Activated T-helper 2 cell treated with anti-CD3 and anti-CD28 coated beads, Interferon-gamma antibody, Interleukin-2, Interleukin-4, amounts not matched to agents 10 μg/mL and 5 μg/mL and 100 μg/mL, durations not matched to agents 14 hours and 24 hours and 36 hours (primary cell): Measurements from ENCODE around the gene TSPEAR. TPM values are rescaled to one million over a fixed set of nuclear protein-coding genes. Genes with fewer than 3 reads are reported as not detected.

ENCODE experiments used
- DNase-seq: peaks from one replicate; pipeline ENCODE4 v3.0.0; 2021; ENCODE audit warnings: low spot score
- H3K27ac Mint-ChIP-seq: one replicate; pipeline ENCODE4 v1.8.0; 2021; ENCODE audit warnings: mixed read lengths
- H3K27me3 Mint-ChIP-seq: one replicate; pipeline ENCODE4 v1.8.0; 2021; ENCODE audit warnings: low read depth, mixed read lengths
- H3K36me3 Mint-ChIP-seq: one replicate; pipeline ENCODE4 v1.8.0; 2021; ENCODE audit warnings: low read depth, mixed read lengths
- H3K4me1 Mint-ChIP-seq: one replicate; pipeline ENCODE4 v1.8.0; 2021; ENCODE audit warnings: low read depth, mixed read lengths
- H3K4me3 Mint-ChIP-seq: one replicate; pipeline ENCODE4 v1.8.0; 2021; ENCODE audit warnings: low read depth, mild to moderate bottlenecking, moderate library complexity, mixed read lengths
- H3K9me3 Mint-ChIP-seq: one replicate; pipeline ENCODE4 v1.8.0; 2021; ENCODE audit warnings: mixed read lengths
- intact Hi-C: fragments of 100-400 bp; cut with micrococcal nuclease; formaldehyde crosslinking; loops from one replicate; pipeline ENCODE4 v1.15.1; 2023
- total RNA-seq: library from RNA; stranded (reverse); gene quantifications from 2 replicates; pipeline ENCODE4 v1.2.3, GENCODE V29; 2022

TSPEAR gene
- not detected in 2 replicates for total RNA-seq

- intact Hi-C loops = no loop called here
- Mint-ChIP-seq H3K27me3 (peaks cover 81% of the 10 kb centered on the region), H3K4me1 (peaks cover 2% of the 10 kb centered on the region), H3K27ac (no peak within 1 kb of the TSS), H3K36me3 (no peaks in the 10 kb centered on the region), H3K4me3 (no peak within 1 kb of the TSS), H3K9me3 (no peaks in the 10 kb centered on the region)
- DNase-seq = no peak
Measured at GRCh38 chr21:44711327-44712202, at the start of gene TSPEAR. TSS of gene TSPEAR (minus strand) at chr21:44711572. CDS start at chr21:44711514, 58 bp downstream.

GRCh38 chr21:44760376-44760775 lies 49.0 kb upstream of the TSPEAR start:
- Mint-ChIP-seq H3K9me3 (no peaks in the 10 kb centered on the region), H3K36me3 (no peaks in the 10 kb centered on the region), H3K4me1 (peaks cover 5% of the 10 kb centered on the region), H3K27ac (no peak overlapping the region), H3K27me3 (no peaks in the 10 kb centered on the region), H3K4me3 (no peak overlapping the region)
- intact Hi-C loops = no loop called here
- no peak for DNase-seq

GRCh38 chr21:44759628-44760285 lies 48.4 kb upstream of the TSPEAR start:
- intact Hi-C loops = no loop called here
- Mint-ChIP-seq H3K27me3 (no peaks in the 10 kb centered on the region), H3K4me1 (no peaks in the 10 kb centered on the region), H3K27ac (no peak overlapping the region), H3K9me3 (no peaks in the 10 kb centered on the region), H3K4me3 (no peak overlapping the region), H3K36me3 (no peaks in the 10 kb centered on the region)
- DNase-seq = no peak

GRCh38 chr21:44758781-44759627 lies 47.6 kb upstream of the TSPEAR start:
- H3K27me3 Mint-ChIP-seq = no peaks in the 10 kb centered on the region
- intact Hi-C loops = no loop called here
- no peaks in the 10 kb centered on the region for H3K36me3 Mint-ChIP-seq
- H3K4me1 Mint-ChIP-seq = no peaks in the 10 kb centered on the region
- no peak overlapping the region for H3K27ac Mint-ChIP-seq
- no peak for DNase-seq
- no peak overlapping the region for H3K4me3 Mint-ChIP-seq
- H3K9me3 Mint-ChIP-seq = no peaks in the 10 kb centered on the region

- Mint-ChIP-seq H3K4me1 (no peaks in the 10 kb centered on the region), H3K27me3 (no peaks in the 10 kb centered on the region), H3K36me3 (no peaks in the 10 kb centered on the region), H3K9me3 (no peaks in the 10 kb centered on the region), H3K27ac (no peak overlapping the region), H3K4me3 (no peak overlapping the region)
- no peak for DNase-seq
- intact Hi-C loops = no loop called here
Measured at GRCh38 chr21:44758141-44758561, 46.8 kb upstream of the TSPEAR start.

- Mint-ChIP-seq H3K27ac (no peak overlapping the region), H3K4me3 (no peak overlapping the region), H3K9me3 (no peaks in the 10 kb centered on the region), H3K27me3 (no peaks in the 10 kb centered on the region), H3K4me1 (no peaks in the 10 kb centered on the region), H3K36me3 (no peaks in the 10 kb centered on the region)
- no peak for DNase-seq
- intact Hi-C loops = no loop called here
Measured at GRCh38 chr21:44757731-44758130, 46.4 kb upstream of the TSPEAR start.

- intact Hi-C loops = no loop called here
- Mint-ChIP-seq H3K27ac (no peak overlapping the region), H3K4me3 (no peak overlapping the region), H3K27me3 (no peaks in the 10 kb centered on the region), H3K4me1 (no peaks in the 10 kb centered on the region), H3K9me3 (no peaks in the 10 kb centered on the region), H3K36me3 (no peaks in the 10 kb centered on the region)
- DNase-seq = no peak
Measured at GRCh38 chr21:44756423-44757185, 45.2 kb upstream of the TSPEAR start.

- DNase-seq = no peak
- Mint-ChIP-seq H3K9me3 (no peaks in the 10 kb centered on the region), H3K27me3 (peaks cover 2% of the 10 kb centered on the region), H3K4me3 (no peak overlapping the region), H3K36me3 (no peaks in the 10 kb centered on the region), H3K27ac (no peak overlapping the region), H3K4me1 (no peaks in the 10 kb centered on the region)
- intact Hi-C loops = no loop called here
Measured at GRCh38 chr21:44755227-44755626, 43.9 kb upstream of the TSPEAR start.

GRCh38 chr21:44753357-44753756 lies 42.0 kb upstream of the TSPEAR start:
- Mint-ChIP-seq H3K4me3 (no peak overlapping the region), H3K27me3 (peaks cover 2% of the 10 kb centered on the region), H3K9me3 (no peaks in the 10 kb centered on the region), H3K4me1 (no peaks in the 10 kb centered on the region), H3K36me3 (no peaks in the 10 kb centered on the region), H3K27ac (no peak overlapping the region)
- intact Hi-C loops = no loop called here
- DNase-seq = no peak

GRCh38 chr21:44752671-44753235 lies 41.4 kb upstream of the TSPEAR start:
- Mint-ChIP-seq H3K4me3 (no peak overlapping the region), H3K27me3 (peaks cover 2% of the 10 kb centered on the region), H3K36me3 (no peaks in the 10 kb centered on the region), H3K9me3 (no peaks in the 10 kb centered on the region), H3K27ac (no peak overlapping the region), H3K4me1 (no peaks in the 10 kb centered on the region)
- DNase-seq = no peak
- intact Hi-C loops = no loop called here

GRCh38 chr21:44751799-44752636 lies 40.6 kb upstream of the TSPEAR start:
- H3K9me3 Mint-ChIP-seq = no peaks in the 10 kb centered on the region

More at GRCh38 chr21:44751799-44752636, 40.6 kb upstream of the TSPEAR start:
- Mint-ChIP-seq H3K4me1 (no peaks in the 10 kb centered on the region), H3K27ac (no peak overlapping the region), H3K27me3 (peaks cover 2% of the 10 kb centered on the region), H3K4me3 (no peak overlapping the region), H3K36me3 (no peaks in the 10 kb centered on the region)
- no peak for DNase-seq
- intact Hi-C loops = no loop called here
